Esophagus squamous epithelium (tissue), 4 donors: ENCODE measurements around the gene ABLIM2.

Experiments used
- CTCF ChIP-seq, 6 experiments: fragments of 450-650 bp in 4 of 6; fragments of 200-600 bp in 2 of 6; sonication (generic) in 2 of 6; IDR thresholded peaks; one replicate each; pipeline ENCODE4 v1.5.1; 2016 to 2019; ENCODE audit warnings: antibody characterized with exemption in 6 of 6, mild to moderate bottlenecking in 4 of 6, moderate library complexity in 4 of 6
- POLR2A ChIP-seq, 4 donors: fragments of 450-650 bp; IDR thresholded peaks; one replicate each; pipeline ENCODE4 v1.6.1; 2017; ENCODE audit warnings: antibody characterized with exemption in 4 of 4, mild to moderate bottlenecking in 4 of 4, moderate library complexity in 3 of 4

GRCh38 chr4:7937006-7937405, 221.6 kb downstream of the ABLIM2 start:
- TF ChIP-seq CTCF (IDR thresholded peaks at IDR 0.05) (no peak), POLR2A (IDR thresholded peaks at IDR 0.05) (no peak)
